AG04449 (cell line): ENCODE measurements around the gene RIN1.

Source experiments
- CTCF ChIA-PET: fragments of 350-600 bp; formaldehyde crosslinking; extraction: SDS; loops from one replicate; lab custom pipeline; 2021; ENCODE audit warnings: antibody characterized with exemption; lab: Yijun Ruan, JAX
- POLR2A ChIA-PET: fragments of 400-600, 350-600 bp; formaldehyde crosslinking; extraction: SDS; loops from one replicate; lab custom pipeline; 2020; ENCODE audit warnings: antibody characterized with exemption, inconsistent platforms; lab: Yijun Ruan, JAX
- DNase-seq: peaks from one replicate; pipeline ENCODE4 v3.0.0-alpha.2; 2010; ENCODE audit warnings: low read depth, low spot score
- H3K4me3 ChIP-seq: 2 replicates; pipeline ENCODE4 v1.5.1; 2011; ENCODE audit warnings: low read depth, mild to moderate bottlenecking, control low read depth, low read length
- CTCF ChIP-seq: IDR thresholded peaks from one replicate; pipeline ENCODE4 v1.5.1; 2011; ENCODE audit warnings: mild to moderate bottlenecking, moderate library complexity, low read length, control low read depth, inconsistent platforms; ENCODE audit not compliant: insufficient read depth; ENCODE audit errors: missing control alignments

RIN1 gene

GRCh38 chr11:66335531-66336233 is 552 bp downstream of the RIN1 start:
- ChIA-PET CTCF (interaction anchor here (0.8 to 8.8 kb wide), 18 partner anchors 9 to 114 kb away, joined by 3 to 231 read pairs (median 6); partner anchors contain the start of genes BRMS1, CD248, RAB1B and YIF1A), POLR2A (interaction anchor here (0.6 to 3.7 kb wide), 10 partner anchors 9 to 1018 kb away, joined by 3 to 106 read pairs (median 10); partner anchors contain the start of genes B4GAT1, BRMS1, CD248 and POLD4)
- peak overlapping the region; percentile 80 for H3K4me3 ChIP-seq
- TF ChIP-seq CTCF, result no peak
- DNase-seq, result no peak

- no peak for TF ChIP-seq CTCF
- CTCF ChIA-PET, result interaction anchor here (0.8 to 8.8 kb wide), 14 partner anchors 8 to 113 kb away, joined by 3 to 231 read pairs (median 6); partner anchors contain the start of genes BRMS1, CD248, MRPL11 and YIF1A
Observed at GRCh38 chr11:66334605-66335442, 1.4 kb downstream of the RIN1 start.

GRCh38 chr11:66333896-66334604 is 2.2 kb downstream of the RIN1 start:
- no peak for DNase-seq
- CTCF ChIA-PET, result interaction anchor here (0.7 to 8.8 kb wide), 11 partner anchors 11 to 113 kb away, joined by 3 to 231 read pairs (median 8); partner anchors contain the start of genes BRMS1, CD248 and MRPL11
- POLR2A ChIA-PET, result interaction anchor here (2.7 to 3.7 kb wide), 3 partner anchors 8 to 21 kb away, joined by 29 to 106 read pairs (median 29); partner anchors contain the start of gene CD248
- H3K4me3 ChIP-seq, result peak overlapping the region; percentile 80
- TF ChIP-seq CTCF, result no peak

More at GRCh38 chr11:66334605-66335442, 1.4 kb downstream of the RIN1 start:
- peak overlapping the region; percentile 80 for H3K4me3 ChIP-seq
- no peak for DNase-seq
- POLR2A ChIA-PET, result interaction anchor here (0.6 to 3.7 kb wide), 8 partner anchors 9 to 1019 kb away, joined by 3 to 106 read pairs (median 18); partner anchors contain the start of genes BRMS1, CD248, POLD4 and YIF1A

GRCh38 chr11:66333220-66333877 is 2.9 kb downstream of the RIN1 start:
- ChIA-PET POLR2A (interaction anchor here (3.7 kb wide), 1 partner anchor 21 kb away, joined by 106 read pairs; no protein-coding TSS in a partner anchor), CTCF (interaction anchor here (0.7 to 8.8 kb wide), 6 partner anchors 16 to 112 kb away, joined by 3 to 231 read pairs (median 9); partner anchors contain the start of gene CD248)
- H3K4me3 ChIP-seq, result no peak overlapping the region
- no peak for TF ChIP-seq CTCF
- no peak for DNase-seq
